ENCODE results near the gene CCDC110.

Gene CCDC110

GRCh38 chr4:185470501-185471195 is 885 bp downstream of the CCDC110 start:
- FAIRE-seq = no peak

- no peak for FAIRE-seq
These were observed 1.9 kb downstream of the CCDC110 start for GRCh38 chr4:185469580-185470154.

GRCh38 chr4:185468999-185469398 is 2.5 kb downstream of the CCDC110 start:
- FAIRE-seq = no peak

GRCh38 chr4:185467991-185468390 is 3.5 kb downstream of the CCDC110 start:
- no peak for FAIRE-seq

GRCh38 chr4:185467101-185467500 is 4.4 kb downstream of the CCDC110 start:
- no peak for FAIRE-seq

- FAIRE-seq = no peak
These were observed 5.8 kb downstream of the CCDC110 start for GRCh38 chr4:185465707-185466106.

- no peak for FAIRE-seq
These were observed 6.6 kb downstream of the CCDC110 start for GRCh38 chr4:185464887-185465286.

- FAIRE-seq = no peak
These were observed 7.3 kb downstream of the CCDC110 start for GRCh38 chr4:185464183-185464582.

- no peak for FAIRE-seq
These were observed 8.0 kb downstream of the CCDC110 start for GRCh38 chr4:185463541-185463940.

- no peak for FAIRE-seq
These were observed 10.0 kb downstream of the CCDC110 start for GRCh38 chr4:185461565-185461964.

GRCh38 chr4:185457136-185457535 is 14.4 kb downstream of the CCDC110 start:
- FAIRE-seq = no peak

- FAIRE-seq = no peak
These were observed 15.4 kb downstream of the CCDC110 start for GRCh38 chr4:185456131-185456530.

GRCh38 chr4:185445209-185445608 is 26.3 kb downstream of the CCDC110 start:
- FAIRE-seq = no peak

GRCh38 chr4:185441479-185441878 is 30.1 kb downstream of the CCDC110 start:
- FAIRE-seq = peak; percentile 26

- FAIRE-seq = no peak
These were observed 33.7 kb downstream of the CCDC110 start for GRCh38 chr4:185437809-185438208.

- no peak for FAIRE-seq
These were observed 36.1 kb downstream of the CCDC110 start for GRCh38 chr4:185435466-185435865.

- no peak for FAIRE-seq
These were observed 41.9 kb downstream of the CCDC110 start for GRCh38 chr4:185429660-185430059.

GRCh38 chr4:185426960-185427688 is 44.4 kb downstream of the CCDC110 start:
- no peak for FAIRE-seq

GRCh38 chr4:185425647-185426352 is 45.7 kb downstream of the CCDC110 start, which contains the start of gene UFSP2:
UFSP2 (minus strand) TSS chr4:185425964; CDS start chr4:185425868, 96 bp downstream.
- FAIRE-seq = no peak

- FAIRE-seq = no peak
These were observed 46.5 kb downstream of the CCDC110 start for GRCh38 chr4:185424905-185425646.

- FAIRE-seq = no peak
These were observed 50.0 kb downstream of the CCDC110 start for GRCh38 chr4:185421366-185422124.

- no peak for FAIRE-seq
These were observed 54.6 kb downstream of the CCDC110 start for GRCh38 chr4:185416955-185417354.

Data from endometrium (tissue), 2 donors.